GM12878 (cell line): ENCODE results near the gene UPK3BL1.
"Not testable (repeated sequence)": the region's sequence is repeated elsewhere in the genome, so short reads cannot be mapped to it uniquely, and the experiment has no call there.

Source experiments
- BCL3 ChIP-seq: IDR thresholded peaks from 2 replicates; pipeline ENCODE4 v1.6.1; 2011; ENCODE audit warnings: borderline replicate concordance, low read depth, mild to moderate bottlenecking, moderate library complexity, low read length; ENCODE audit not compliant: insufficient read depth, poor library complexity, severe bottlenecking
- CHD1 ChIP-seq: IDR thresholded peaks from 2 replicates; pipeline ENCODE4 v1.6.1; 2012; ENCODE audit warnings: low read depth, low read length, improper control_type of control experiment
- CUX1 ChIP-seq: IDR thresholded peaks from 2 replicates; pipeline ENCODE4 v1.6.1; 2012; ENCODE audit warnings: improper control_type of control experiment, low read depth, low read length; ENCODE audit not compliant: insufficient replicate concordance
- ETV6 ChIP-seq, 2 experiments: fragments of 450-650 bp in 1 of 2; IDR thresholded peaks in 1 of 2; conservative IDR thresholded peaks in 1 of 2; 2 replicates each; pipeline ENCODE4 v1.6.1; 2014; ENCODE audit warnings: antibody characterized with exemption in 1 of 2, borderline replicate concordance in 1 of 2, low read depth in 1 of 2, mild to moderate bottlenecking in 1 of 2, moderate library complexity in 1 of 2
- GABPA ChIP-seq: IDR thresholded peaks from 2 replicates; pipeline ENCODE4 v1.6.1; 2014; ENCODE audit warnings: antibody characterized with exemption, low read depth, mild to moderate bottlenecking, inconsistent platforms
- JUND ChIP-seq: IDR thresholded peaks from 2 replicates; pipeline ENCODE4 v1.6.1; 2012; ENCODE audit warnings: low read depth, mild to moderate bottlenecking, low read length, improper control_type of control experiment, moderate library complexity
- POLR2A ChIP-seq: IDR thresholded peaks from 2 replicates; pipeline ENCODE4 v1.6.1; 2011; ENCODE audit warnings: low read depth, mild to moderate bottlenecking, low read length
- POLR2AphosphoS5 ChIP-seq: IDR thresholded peaks from 2 replicates; pipeline ENCODE4 v1.6.1; 2011; ENCODE audit warnings: mild to moderate bottlenecking, low read length, inconsistent platforms
- RFX5 ChIP-seq: IDR thresholded peaks from 2 replicates; pipeline ENCODE4 v1.6.1; 2011; ENCODE audit warnings: low read depth, low read length, improper control_type of control experiment
- SMC3 ChIP-seq: IDR thresholded peaks from 2 replicates; pipeline ENCODE4 v1.6.1; 2011; ENCODE audit warnings: low read length, improper control_type of control experiment, borderline replicate concordance
- TCF7 ChIP-seq: IDR thresholded peaks from 2 replicates; pipeline ENCODE4 v1.6.1; 2014; ENCODE audit warnings: antibody characterized with exemption, borderline replicate concordance
- ZZZ3 ChIP-seq: IDR thresholded peaks from 2 replicates; pipeline ENCODE4 v1.6.1; 2011; ENCODE audit warnings: low read depth; ENCODE audit not compliant: control insufficient read depth, insufficient read length
- TF ChIP-seq, protein P1 (sequence below), 3 experiments: IDR thresholded peaks in 2 of 3; conservative IDR thresholded peaks in 1 of 3; 2 replicates each; pipeline ENCODE4 v1.5.1; 2011; ENCODE audit warnings: low read depth in 3 of 3, low read length in 3 of 3, mild to moderate bottlenecking in 3 of 3, control low read depth in 2 of 3, moderate library complexity in 2 of 3, inconsistent platforms in 1 of 3, mixed read lengths in 1 of 3; ENCODE audit not compliant: control insufficient read depth in 2 of 3, insufficient read depth in 1 of 3; ENCODE audit errors: extremely low read depth in 1 of 3
- TF ChIP-seq, protein P2 (sequence below): fragments of 450-650 bp; IDR thresholded peaks from 2 replicates; pipeline ENCODE4 v1.6.1; 2016; ENCODE audit warnings: mild to moderate bottlenecking

- TF ChIP-seq POLR2AphosphoS5; POLR2A; TCF7; RFX5; CHD1; GABPA; SMC3; JUND; BCL3; ZZZ3; CUX1; ETV6 (conservative IDR thresholded peaks at IDR 0.05 in 1 of 2, IDR thresholded peaks at IDR 0.05 in 1 of 2; ENCODE audit: borderline replicate concordance in 1 of 2, low read depth in 1 of 2): not testable (repeated sequence)
- TF ChIP-seq, protein P1, sequence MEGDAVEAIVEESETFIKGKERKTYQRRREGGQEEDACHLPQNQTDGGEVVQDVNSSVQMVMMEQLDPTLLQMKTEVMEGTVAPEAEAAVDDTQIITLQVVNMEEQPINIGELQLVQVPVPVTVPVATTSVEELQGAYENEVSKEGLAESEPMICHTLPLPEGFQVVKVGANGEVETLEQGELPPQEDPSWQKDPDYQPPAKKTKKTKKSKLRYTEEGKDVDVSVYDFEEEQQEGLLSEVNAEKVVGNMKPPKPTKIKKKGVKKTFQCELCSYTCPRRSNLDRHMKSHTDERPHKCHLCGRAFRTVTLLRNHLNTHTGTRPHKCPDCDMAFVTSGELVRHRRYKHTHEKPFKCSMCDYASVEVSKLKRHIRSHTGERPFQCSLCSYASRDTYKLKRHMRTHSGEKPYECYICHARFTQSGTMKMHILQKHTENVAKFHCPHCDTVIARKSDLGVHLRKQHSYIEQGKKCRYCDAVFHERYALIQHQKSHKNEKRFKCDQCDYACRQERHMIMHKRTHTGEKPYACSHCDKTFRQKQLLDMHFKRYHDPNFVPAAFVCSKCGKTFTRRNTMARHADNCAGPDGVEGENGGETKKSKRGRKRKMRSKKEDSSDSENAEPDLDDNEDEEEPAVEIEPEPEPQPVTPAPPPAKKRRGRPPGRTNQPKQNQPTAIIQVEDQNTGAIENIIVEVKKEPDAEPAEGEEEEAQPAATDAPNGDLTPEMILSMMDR (IDR thresholded peaks at IDR 0.05 in 2 of 3, conservative IDR thresholded peaks at IDR 0.05 in 1 of 3; ENCODE audit: control insufficient read depth in 2 of 3, extremely low read depth in 1 of 3, insufficient read depth in 1 of 3, low read depth in 3 of 3, low read length in 3 of 3): not testable (repeated sequence)
- TF ChIP-seq, protein P2, sequence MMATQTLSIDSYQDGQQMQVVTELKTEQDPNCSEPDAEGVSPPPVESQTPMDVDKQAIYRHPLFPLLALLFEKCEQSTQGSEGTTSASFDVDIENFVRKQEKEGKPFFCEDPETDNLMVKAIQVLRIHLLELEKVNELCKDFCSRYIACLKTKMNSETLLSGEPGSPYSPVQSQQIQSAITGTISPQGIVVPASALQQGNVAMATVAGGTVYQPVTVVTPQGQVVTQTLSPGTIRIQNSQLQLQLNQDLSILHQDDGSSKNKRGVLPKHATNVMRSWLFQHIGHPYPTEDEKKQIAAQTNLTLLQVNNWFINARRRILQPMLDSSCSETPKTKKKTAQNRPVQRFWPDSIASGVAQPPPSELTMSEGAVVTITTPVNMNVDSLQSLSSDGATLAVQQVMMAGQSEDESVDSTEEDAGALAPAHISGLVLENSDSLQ: not testable (repeated sequence)
Measured at GRCh38 chr7:102602317-102602716, 40.3 kb downstream of the UPK3BL1 start.
